H9 (cell line): Measurements from ENCODE around the gene CSRNP3. TPM values are rescaled to one million over a fixed set of nuclear protein-coding genes. Genes with fewer than 3 reads are reported as not detected.
A peak's percentile ranks its signal among the peaks of the same experiment; 100 is the strongest.

Source experiments
- DNase-seq: peaks from one replicate; pipeline ENCODE4 v3.0.0-alpha.2; 2017
- H2AFZ ChIP-seq: one replicate; pipeline ENCODE4 v1.6.1; 2013; ENCODE audit warnings: mild to moderate bottlenecking, low read length, control low read depth, moderate library complexity
- H2AK5ac ChIP-seq: 2 replicates; pipeline ENCODE4 v1.6.1; 2013; ENCODE audit warnings: low read length, control low read depth, mixed read lengths; ENCODE audit not compliant: insufficient read length
- H2BK120ac ChIP-seq: one replicate; pipeline ENCODE4 v1.6.1; 2013; ENCODE audit warnings: low read depth, mild to moderate bottlenecking, low read length, control low read depth, inconsistent platforms; ENCODE audit not compliant: poor library complexity, severe bottlenecking
- H2BK12ac ChIP-seq: 2 replicates; pipeline ENCODE4 v1.6.1; 2013; ENCODE audit warnings: low read length, control low read depth, mixed read lengths, low read depth; ENCODE audit not compliant: insufficient read length
- H2BK15ac ChIP-seq: 2 replicates; pipeline ENCODE4 v1.6.1; 2013; ENCODE audit warnings: low read depth, low read length, control low read depth
- H2BK20ac ChIP-seq: one replicate; pipeline ENCODE4 v1.6.1; 2013; ENCODE audit warnings: low read depth, mild to moderate bottlenecking, low read length, control low read depth, inconsistent platforms; ENCODE audit not compliant: poor library complexity, severe bottlenecking
- H2BK5ac ChIP-seq: 2 replicates; pipeline ENCODE4 v1.6.1; 2013; ENCODE audit warnings: low read length, control low read depth, mixed read lengths; ENCODE audit not compliant: insufficient read length
- H3K14ac ChIP-seq: 2 replicates; pipeline ENCODE4 v1.6.1; 2013; ENCODE audit warnings: low read length, control low read depth; ENCODE audit not compliant: insufficient read depth
- H3K18ac ChIP-seq: 2 replicates; pipeline ENCODE4 v1.6.1; 2013; ENCODE audit warnings: low read depth, mild to moderate bottlenecking, mixed read lengths, low read length, control low read depth; ENCODE audit not compliant: insufficient read length
- H3K23ac ChIP-seq: 2 replicates; pipeline ENCODE4 v1.6.1; 2013; ENCODE audit warnings: low read length, control low read depth, mixed read lengths, low read depth; ENCODE audit not compliant: insufficient read length
- H3K23me2 ChIP-seq: 2 replicates; pipeline ENCODE4 v1.6.1; 2013; ENCODE audit warnings: low read depth, mild to moderate bottlenecking, mixed read lengths, low read length, control low read depth; ENCODE audit not compliant: insufficient read length, poor library complexity, severe bottlenecking
- H3K27ac ChIP-seq: 2 replicates; pipeline ENCODE4 v1.5.1; 2013; ENCODE audit warnings: low read length, control low read depth, mixed read lengths, low read depth; ENCODE audit not compliant: insufficient read length
- H3K27me3 ChIP-seq: 2 replicates; pipeline ENCODE4 v1.6.1; 2013; ENCODE audit warnings: low read length, control low read depth, inconsistent platforms; ENCODE audit not compliant: insufficient read depth
- H3K4ac ChIP-seq: 2 replicates; pipeline ENCODE4 v1.6.1; 2013; ENCODE audit warnings: low read depth, mild to moderate bottlenecking, control low read depth, inconsistent platforms, low read length, moderate library complexity
- H3K4me1 ChIP-seq: 2 replicates; pipeline ENCODE4 v1.6.1; 2013; ENCODE audit warnings: low read length, control low read depth, inconsistent platforms; ENCODE audit not compliant: insufficient read depth
- H3K4me2 ChIP-seq: 2 replicates; pipeline ENCODE4 v1.6.1; 2013; ENCODE audit warnings: low read length, control low read depth, mixed read lengths; ENCODE audit not compliant: insufficient read length, insufficient read depth
- H3K56ac ChIP-seq: 2 replicates; pipeline ENCODE4 v1.6.1; 2013; ENCODE audit warnings: low read depth, mild to moderate bottlenecking, mixed read lengths, low read length, control low read depth; ENCODE audit not compliant: insufficient read length
- H3K79me1 ChIP-seq: 2 replicates; pipeline ENCODE4 v1.6.1; 2013; ENCODE audit warnings: low read depth, mild to moderate bottlenecking, moderate library complexity, low read length, control low read depth, inconsistent platforms; ENCODE audit not compliant: insufficient read depth, poor library complexity, severe bottlenecking
- H3K79me2 ChIP-seq: 2 replicates; pipeline ENCODE4 v1.6.1; 2013; ENCODE audit warnings: low read length, control low read depth, inconsistent platforms; ENCODE audit not compliant: insufficient read depth
- H3K9ac ChIP-seq: 2 replicates; pipeline ENCODE4 v1.6.1; 2013; ENCODE audit warnings: low read length, control low read depth, mixed read lengths; ENCODE audit not compliant: insufficient read length; ENCODE audit errors: extremely low read depth
- H3K9me3 ChIP-seq: one replicate; pipeline ENCODE4 v1.6.1; 2013; ENCODE audit warnings: low read depth, low read length, inconsistent platforms; ENCODE audit not compliant: control insufficient read depth
- H3T11ph ChIP-seq: one replicate; pipeline ENCODE4 v1.6.1; 2013; ENCODE audit warnings: mild to moderate bottlenecking, low read length, control low read depth, inconsistent platforms
- H4K20me1 ChIP-seq: one replicate; pipeline ENCODE4 v1.6.1; 2013; ENCODE audit not compliant: control insufficient read depth, insufficient read length, insufficient read depth
- H4K5ac ChIP-seq: 2 replicates; pipeline ENCODE4 v1.6.1; 2013; ENCODE audit warnings: low read depth, mild to moderate bottlenecking, mixed read lengths, low read length, control low read depth; ENCODE audit not compliant: insufficient read length
- H4K8ac ChIP-seq: replicated peaks from 2 replicates; pipeline ENCODE4 v1.6.1; 2013; ENCODE audit warnings: low read length, control low read depth, mixed read lengths, low read depth; ENCODE audit not compliant: insufficient read length
- H4K91ac ChIP-seq: 2 replicates; pipeline ENCODE4 v1.6.1; 2013; ENCODE audit warnings: low read depth, mild to moderate bottlenecking, moderate library complexity, mixed read lengths, low read length, control low read depth; ENCODE audit not compliant: insufficient read length
- H3K27ac Mint-ChIP-seq, 3 experiments: 2 replicates in 2 of 3; 3 replicates in 1 of 3; pipeline ENCODE4 v1.8.0; 2020 to 2021; ENCODE audit warnings: mixed read lengths in 3 of 3, mild to moderate bottlenecking in 1 of 3, moderate library complexity in 1 of 3
- H3K27me3 Mint-ChIP-seq: 2 replicates; pipeline ENCODE4 v1.8.0; 2021; ENCODE audit warnings: low read depth, mild to moderate bottlenecking, moderate library complexity, mixed read lengths
- H3K36me3 Mint-ChIP-seq, 3 experiments: 2 replicates in 2 of 3; 3 replicates in 1 of 3; pipeline ENCODE4 v1.8.0; 2020 to 2021; ENCODE audit warnings: low read depth in 3 of 3, mixed read lengths in 3 of 3; ENCODE audit not compliant: insufficient read depth in 1 of 3
- H3K4me1 Mint-ChIP-seq, 2 experiments: 2 replicates each; pipeline ENCODE4 v1.8.0; 2020; ENCODE audit warnings: mixed read lengths in 2 of 2
- H3K4me3 Mint-ChIP-seq, 2 experiments: 2 replicates in 1 of 2; 3 replicates in 1 of 2; pipeline ENCODE4 v1.8.0; 2020 to 2021; ENCODE audit warnings: mild to moderate bottlenecking in 2 of 2, mixed read lengths in 2 of 2, moderate library complexity in 1 of 2
- H3K9me3 Mint-ChIP-seq, 2 experiments: 2 replicates in 1 of 2; 3 replicates in 1 of 2; pipeline ENCODE4 v1.8.0; 2020; ENCODE audit warnings: mild to moderate bottlenecking in 2 of 2, mixed read lengths in 2 of 2, moderate library complexity in 1 of 2
- WGBS: extraction: QIAGEN DNeasy Blood & Tissue Kit; methylation state at CpG from one replicate; pipeline ENCODE4 v1.1.7; 2013; ENCODE audit warnings: missing lambda C conversion rate, low lambda C conversion rate, mixed read lengths; ENCODE audit not compliant: insufficient read length; ENCODE audit errors: extremely low coverage; 5-methylcytosine and 5-hydroxymethylcytosine counted together
- total RNA-seq: library from RNA; stranded (reverse); gene quantifications from 2 replicates; pipeline ENCODE4 v1.2.1, GENCODE V29; 2021
- TF ChIP-seq, protein P1 (sequence below): fragments of 200-600 bp; sonication (generic); conservative IDR thresholded peaks from 3 replicates; pipeline ENCODE4 v1.8.0; 2021; ENCODE audit warnings: antibody characterized with exemption, mild to moderate bottlenecking

CSRNP3 gene
- total RNA-seq, 1 experiment from 2014 or later, result 3.6 TPM

- no peak overlapping the region for H2AFZ ChIP-seq
- no peak overlapping the region for H3K56ac ChIP-seq
- no peak overlapping the region for H4K5ac ChIP-seq
- H2BK120ac ChIP-seq, result no peak overlapping the region
- no peak overlapping the region for H3K14ac ChIP-seq
- H3K4me1 ChIP-seq, result no peaks in the 10 kb centered on the region; the same call in 1 of the 2 replicates
- no peaks in the 10 kb centered on the region for H3K23me2 ChIP-seq
- WGBS, result no CpG with 5 or more reads among the region's 2 CpGs
- H3K27ac ChIP-seq, result no peak overlapping the region
- H2BK15ac ChIP-seq, result no peak overlapping the region
- TF ChIP-seq, protein P1, sequence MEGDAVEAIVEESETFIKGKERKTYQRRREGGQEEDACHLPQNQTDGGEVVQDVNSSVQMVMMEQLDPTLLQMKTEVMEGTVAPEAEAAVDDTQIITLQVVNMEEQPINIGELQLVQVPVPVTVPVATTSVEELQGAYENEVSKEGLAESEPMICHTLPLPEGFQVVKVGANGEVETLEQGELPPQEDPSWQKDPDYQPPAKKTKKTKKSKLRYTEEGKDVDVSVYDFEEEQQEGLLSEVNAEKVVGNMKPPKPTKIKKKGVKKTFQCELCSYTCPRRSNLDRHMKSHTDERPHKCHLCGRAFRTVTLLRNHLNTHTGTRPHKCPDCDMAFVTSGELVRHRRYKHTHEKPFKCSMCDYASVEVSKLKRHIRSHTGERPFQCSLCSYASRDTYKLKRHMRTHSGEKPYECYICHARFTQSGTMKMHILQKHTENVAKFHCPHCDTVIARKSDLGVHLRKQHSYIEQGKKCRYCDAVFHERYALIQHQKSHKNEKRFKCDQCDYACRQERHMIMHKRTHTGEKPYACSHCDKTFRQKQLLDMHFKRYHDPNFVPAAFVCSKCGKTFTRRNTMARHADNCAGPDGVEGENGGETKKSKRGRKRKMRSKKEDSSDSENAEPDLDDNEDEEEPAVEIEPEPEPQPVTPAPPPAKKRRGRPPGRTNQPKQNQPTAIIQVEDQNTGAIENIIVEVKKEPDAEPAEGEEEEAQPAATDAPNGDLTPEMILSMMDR, result no peak
- H4K20me1 ChIP-seq, result no peaks in the 10 kb centered on the region
- no peak for DNase-seq
- no peaks in the 10 kb centered on the region for H3K9me3 ChIP-seq
- no peak overlapping the region for H2BK5ac ChIP-seq
- H3K4me2 ChIP-seq, result no peak overlapping the region
- H2BK20ac ChIP-seq, result no peak overlapping the region
- no peak overlapping the region for H2AK5ac ChIP-seq
- no peak overlapping the region for H4K8ac ChIP-seq
- Mint-ChIP-seq H3K36me3 (no peaks in the 10 kb centered on the region), H3K27me3 (no peaks in the 10 kb centered on the region), H3K9me3 (no peaks in the 10 kb centered on the region), H3K4me3 (no peak overlapping the region), H3K27ac (peak overlapping the region in 1 of 3 experiments; percentile 35; a peak in 1 of 7 replicates), H3K4me1 (peaks cover 18 to 22% of the 10 kb centered on the region in 2 experiments)
- no peak overlapping the region for H3K23ac ChIP-seq
- no peaks in the 10 kb centered on the region for H3K79me2 ChIP-seq
- H3T11ph ChIP-seq, result no peak overlapping the region
- no peak overlapping the region for H3K18ac ChIP-seq
- no peaks in the 10 kb centered on the region for H3K79me1 ChIP-seq
- H3K9ac ChIP-seq, result no peak overlapping the region
- H3K27me3 ChIP-seq, result no peaks in the 10 kb centered on the region
- no peak overlapping the region for H4K91ac ChIP-seq
- no peak overlapping the region for H2BK12ac ChIP-seq
- H3K4ac ChIP-seq, result no peak overlapping the region
Observed at GRCh38 chr2:165686800-165687199, 217.3 kb downstream of the CSRNP3 start.
